Hindlimb muscle (tissue), 1 donor: ENCODE results near the gene XG. TPM values are rescaled to one million over a fixed set of nuclear protein-coding genes. Genes with fewer than 3 reads are reported as not detected.

Experiments used
- DNase-seq: peaks from one replicate; pipeline ENCODE4 v3.0.0-alpha.2; 2013
- polyA plus RNA-seq: library from polyadenylated mRNA; unstranded; fragments of 120-200 nt; gene quantifications from one replicate; pipeline ENCODE4 v1.2.1, GENCODE V29; 2013; ENCODE audit not compliant: insufficient read length

The XG gene
- polyA plus RNA-seq, 1 donor, result 0.65 TPM

DNA sequence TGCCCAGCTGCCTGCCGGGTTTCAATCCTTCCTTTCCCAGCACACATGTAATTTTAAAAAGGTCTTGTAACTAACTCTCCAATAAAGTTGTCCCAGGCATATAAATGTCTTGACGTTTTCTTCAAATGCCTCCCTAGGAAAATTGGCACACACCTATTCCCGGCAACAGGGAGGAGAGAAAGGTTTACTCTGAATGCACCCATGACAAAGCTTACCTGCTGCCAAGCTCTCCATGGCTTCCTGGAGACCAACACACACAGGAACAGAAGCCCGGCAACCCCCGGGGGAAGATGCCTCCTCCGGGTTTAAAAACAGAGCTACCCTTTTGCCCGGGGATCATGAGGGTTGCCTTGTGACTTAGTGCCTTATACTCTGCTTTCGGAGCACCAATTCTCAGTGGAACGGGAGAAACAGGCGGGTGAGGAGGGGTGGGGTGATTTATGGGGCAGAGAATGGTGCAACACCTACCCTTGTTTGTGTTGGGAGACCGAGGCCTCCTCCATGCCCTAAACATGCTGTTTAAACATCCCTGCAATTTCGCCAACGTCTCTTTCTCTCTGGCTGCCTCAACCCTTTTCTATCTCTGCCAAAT lies 72.1 kb downstream of the XG start:
- DNase-seq, result no peak

- DNase-seq, result no peak
Observed at GRCh38 chrX:2824886-2825285, 73.0 kb downstream of the XG start.

- DNase-seq, result no peak
Observed at GRCh38 chrX:2828344-2828958, 76.6 kb downstream of the XG start, which contains the start of gene GYG2. GYG2 (plus strand) TSS chrX:2828930; CDS start chrX:2830189, 1,259 bp downstream.

- no peak for DNase-seq
Observed at GRCh38 chrX:2828959-2829411, 77.1 kb downstream of the XG start.

DNA sequence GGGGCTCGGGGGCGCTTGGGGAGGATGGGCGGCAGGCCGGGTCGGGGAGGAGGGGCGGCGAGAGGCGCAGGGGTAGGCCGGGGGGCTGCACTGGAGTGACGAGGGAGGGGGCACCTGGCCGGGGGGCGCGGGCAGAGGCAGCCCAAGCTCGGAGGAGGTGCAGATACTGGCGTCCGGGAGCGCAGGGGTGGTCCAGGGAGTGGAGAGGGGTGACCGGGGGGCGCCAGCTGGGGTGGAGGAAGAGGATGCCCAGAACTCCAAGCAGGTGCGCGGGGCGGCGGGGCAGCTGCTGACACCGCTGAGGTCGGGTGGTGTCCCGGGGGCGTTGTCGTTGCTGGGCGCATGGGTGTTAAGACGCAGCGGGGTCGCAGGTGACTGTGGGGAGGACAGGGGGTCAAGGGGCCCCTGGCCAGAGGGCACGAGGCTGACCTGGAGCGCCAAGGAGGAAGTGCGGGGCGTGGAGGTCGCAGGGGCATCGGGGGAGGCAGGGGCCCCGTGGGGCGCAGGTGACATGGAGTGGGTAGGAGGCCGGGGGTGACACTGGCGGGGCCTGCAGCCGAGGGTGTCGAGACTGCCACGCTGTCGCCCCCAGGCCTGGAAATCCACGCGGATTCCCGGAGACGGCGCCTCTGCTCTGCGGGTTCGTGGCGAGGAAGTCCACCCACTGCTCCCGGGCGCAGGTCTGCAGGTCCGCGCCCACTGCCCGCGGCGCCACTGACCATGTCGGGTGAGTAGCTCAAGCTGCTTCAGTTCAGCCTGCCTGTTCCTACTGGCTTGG lies 77.8 kb downstream of the XG start:
- DNase-seq, result no peak

- DNase-seq, result no peak
Observed at GRCh38 chrX:2831471-2832228, 79.8 kb downstream of the XG start.

DNA sequence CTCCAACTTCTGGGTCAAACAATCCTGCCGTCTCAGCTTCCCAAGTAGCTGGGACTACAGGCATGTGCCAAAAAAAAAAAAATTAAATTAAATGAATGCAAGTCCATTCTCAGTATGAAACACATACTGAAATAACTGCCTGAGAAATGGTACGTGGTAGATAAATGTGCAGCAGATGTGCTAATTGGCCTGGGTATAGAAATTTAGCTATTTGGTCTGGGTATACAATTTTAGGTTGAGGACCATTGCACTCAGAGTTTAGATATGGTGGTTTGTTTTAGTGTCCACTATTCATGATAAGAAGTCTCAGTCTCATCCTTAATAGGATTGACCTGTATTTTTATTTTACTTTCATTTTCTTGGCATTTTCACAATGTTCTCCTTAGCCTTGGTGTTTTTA lies 86.1 kb downstream of the XG start:
- DNase-seq, result no peak

- no peak for DNase-seq
Observed at GRCh38 chrX:2840961-2841360, 89.1 kb downstream of the XG start.

DNA sequence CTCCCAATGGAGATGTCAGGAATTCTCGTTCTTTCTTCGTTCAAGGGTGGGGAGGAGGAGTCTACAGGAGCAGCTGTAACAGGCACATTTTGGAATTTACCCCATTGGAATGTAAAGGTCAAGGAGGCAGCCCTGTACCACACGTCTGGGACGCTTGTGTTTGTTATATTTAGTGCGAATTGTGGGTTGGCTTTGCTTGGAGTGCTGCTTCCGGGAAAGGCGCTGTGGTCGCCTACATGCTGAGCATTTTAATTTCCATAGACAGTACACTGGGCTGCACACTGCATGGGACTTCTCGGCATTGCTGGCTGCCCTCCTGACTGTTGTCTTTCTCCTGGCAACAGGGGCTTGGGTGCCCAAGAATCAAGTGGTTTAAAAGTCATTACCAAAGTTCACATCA lies 89.7 kb downstream of the XG start:
- no peak for DNase-seq

DNA sequence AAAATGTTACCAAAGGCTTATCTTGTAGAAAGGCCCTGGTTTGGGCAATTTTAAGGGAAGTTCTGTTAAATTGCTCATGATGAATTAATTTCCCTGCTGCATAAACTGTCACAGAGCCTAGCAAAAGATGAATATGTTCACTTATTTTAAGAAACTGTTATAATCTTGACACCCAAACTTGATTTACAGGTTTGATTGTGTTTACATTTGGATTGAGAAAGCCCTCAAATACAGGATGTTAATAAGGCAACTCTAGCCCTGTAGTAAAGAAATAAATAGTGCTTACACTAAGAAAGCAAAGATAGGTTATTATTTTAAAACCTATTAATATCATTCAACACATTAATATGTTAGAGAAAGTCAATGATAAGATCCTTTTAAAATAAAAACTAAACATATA lies 95.2 kb downstream of the XG start:
- DNase-seq, result no peak

- DNase-seq, result no peak
Observed at GRCh38 chrX:2848871-2849301, 97.0 kb downstream of the XG start.

DNA sequence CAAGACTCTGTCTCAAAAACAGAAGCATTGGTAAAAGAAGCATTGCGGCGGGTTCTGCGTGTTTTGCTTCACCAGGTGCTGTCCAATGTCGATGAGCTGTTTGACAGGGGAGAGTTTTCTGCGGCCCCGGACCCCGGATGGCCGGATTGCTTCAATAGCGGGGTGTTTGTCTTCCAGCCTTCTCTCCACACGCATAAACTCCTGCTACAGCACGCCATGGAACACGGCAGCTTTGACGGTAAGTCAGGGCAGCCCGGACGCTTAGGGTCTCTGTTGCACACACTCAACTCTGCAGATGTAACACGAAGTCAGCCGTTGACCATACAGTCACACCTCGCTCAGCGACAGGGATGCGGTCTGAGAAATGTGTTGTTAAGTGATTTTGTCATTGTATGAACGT lies 103.1 kb downstream of the XG start:
- DNase-seq, result no peak

DNA sequence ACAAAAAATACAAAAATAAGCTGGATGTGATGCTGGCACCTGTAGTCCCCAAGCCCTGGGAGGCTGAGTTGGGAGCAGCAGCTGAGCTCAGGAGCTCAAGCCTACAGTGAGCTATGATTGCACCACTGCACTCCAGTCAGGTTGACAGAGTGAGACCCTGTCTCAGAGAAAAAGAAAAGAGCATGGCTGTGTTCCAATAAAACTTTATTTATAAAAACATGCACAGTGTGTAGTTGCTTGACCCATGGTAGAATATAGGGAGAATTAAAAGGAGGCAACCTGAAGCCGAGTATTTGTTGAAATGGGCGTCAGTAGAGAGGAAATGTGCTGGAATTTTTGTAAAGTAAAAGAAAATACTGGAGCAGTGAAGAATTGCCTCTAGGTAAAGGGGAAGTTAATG lies 103.9 kb downstream of the XG start:
- no peak for DNase-seq

DNA sequence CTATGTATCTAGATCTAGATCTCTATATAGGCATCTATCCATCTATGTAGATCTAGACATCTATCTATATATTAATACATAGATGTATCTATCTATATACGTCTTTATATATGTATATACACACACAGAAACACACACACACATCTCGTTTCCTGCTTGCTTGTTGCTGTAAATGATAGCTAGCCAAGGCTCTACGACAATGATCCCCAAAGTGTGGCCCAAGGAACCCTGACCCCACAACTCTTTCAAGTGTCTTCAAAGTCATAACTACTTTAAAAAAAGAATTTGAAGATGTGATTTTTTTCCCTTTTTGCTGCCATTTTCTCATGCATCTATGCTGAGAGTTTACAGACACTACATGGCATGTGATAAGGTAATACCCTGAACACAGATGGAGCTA lies 105.7 kb downstream of the XG start:
- no peak for DNase-seq

GRCh38 chrX:2859197-2859797 lies 107.5 kb downstream of the XG start:
- no peak for DNase-seq

- no peak for DNase-seq
Observed at GRCh38 chrX:2862404-2862803, 110.6 kb downstream of the XG start.

DNA sequence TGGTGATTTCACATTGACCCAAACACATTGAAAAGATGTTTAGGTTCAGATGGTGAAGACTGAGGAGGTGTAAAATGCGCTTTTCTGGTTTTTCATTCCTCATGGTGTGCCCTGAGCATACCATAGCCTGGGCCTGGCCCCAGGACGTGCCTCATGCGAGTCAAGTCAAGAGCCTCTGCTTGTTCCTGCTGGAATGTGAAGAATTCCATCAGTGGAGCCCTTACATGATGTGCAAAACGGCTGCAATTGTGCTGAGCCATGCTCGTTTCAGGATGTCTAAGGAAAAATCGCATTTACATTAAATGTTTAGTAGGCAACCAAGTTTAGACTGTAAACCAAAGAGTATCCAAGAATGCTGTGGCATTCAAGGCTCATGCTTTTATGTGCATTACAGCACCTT lies 111.8 kb downstream of the XG start:
- DNase-seq, result no peak

Other genes with a start within 250 kb of the XG start
- gene CD99, start 60.7 kb upstream of the XG start, polyA plus RNA-seq, result 348 TPM
- gene GYG2, start 76.9 kb downstream of the XG start, polyA plus RNA-seq, result 3.0 TPM
- 9.4 TPM for gene ARSD, start 177.3 kb downstream of the XG start, polyA plus RNA-seq